H1 (cell line): ENCODE results near the gene GPR180. TPM values are rescaled to one million over a fixed set of nuclear protein-coding genes. Genes with fewer than 3 reads are reported as not detected.

Source experiments
- CTCF ChIA-PET: fragments of 300-600 bp; sonication (Branson Sonifier 250); formaldehyde crosslinking; loops from one replicate; lab custom pipeline; 2021; ENCODE audit not compliant: partially characterized antibody; lab: Charles Lee
- POLR2A ChIA-PET: fragments of 300-600 bp; sonication (Branson Sonifier 250); formaldehyde crosslinking; loops from one replicate; lab custom pipeline; 2021; ENCODE audit warnings: inconsistent platforms; ENCODE audit not compliant: partially characterized antibody; lab: Charles Lee
- DNase-seq, 2 experiments: peaks; one replicate each; pipeline versions ENCODE4 v3.0.0 to v3.0.0-alpha.2; 2010 to 2022; ENCODE audit warnings: low spot score in 2 of 2, low read depth in 1 of 2, mixed read lengths in 1 of 2
- FAIRE-seq: peaks from 2 replicates; lab custom pipeline; 2011; peaks lifted over from hg19 to GRCh38; lab: Jason Lieb, UNC
- H2AFZ ChIP-seq: 2 replicates; pipeline ENCODE4 v1.8.1; 2012; ENCODE audit warnings: low read length, inconsistent platforms
- H2AK5ac ChIP-seq: 2 replicates; pipeline ENCODE4 v1.6.1; 2013; ENCODE audit warnings: low read depth, low read length
- H2BK120ac ChIP-seq: replicated peaks from 2 replicates; pipeline ENCODE3; 2013; ENCODE audit warnings: low read depth, low read length, inconsistent platforms
- H2BK12ac ChIP-seq: 2 replicates; pipeline ENCODE4 v1.6.1; 2013; ENCODE audit warnings: low read depth, low read length
- H2BK15ac ChIP-seq: 2 replicates; pipeline ENCODE4 v1.6.1; 2013; ENCODE audit warnings: low read length
- H2BK20ac ChIP-seq: 2 replicates; pipeline ENCODE4 v1.6.1; 2013; ENCODE audit warnings: low read length
- H2BK5ac ChIP-seq: 2 replicates; pipeline ENCODE4 v1.6.1; 2013; ENCODE audit warnings: low read depth, low read length
- H3K14ac ChIP-seq: 2 replicates; pipeline ENCODE4 v1.6.1; 2013; ENCODE audit warnings: inconsistent platforms; ENCODE audit not compliant: insufficient read length
- H3K18ac ChIP-seq: 2 replicates; pipeline ENCODE4 v1.6.1; 2013; ENCODE audit warnings: low read length; ENCODE audit errors: extremely low read depth
- H3K23ac ChIP-seq: 2 replicates; pipeline ENCODE4 v1.6.1; 2013; ENCODE audit warnings: inconsistent platforms; ENCODE audit not compliant: insufficient read length
- H3K23me2 ChIP-seq: 2 replicates; pipeline ENCODE4 v1.6.1; 2013; ENCODE audit warnings: low read depth, low read length
- H3K27ac ChIP-seq: 2 replicates; pipeline ENCODE4 v1.6.1; 2011; ENCODE audit warnings: low read depth, low read length, inconsistent platforms
- H3K27me3 ChIP-seq, 4 experiments: replicated peaks in 1 of 4; 1 replicate in 1 of 4; 2 replicates in 3 of 4; pipeline versions ENCODE4 v1.6.1 to v1.8.1; 2011 to 2013; ENCODE audit warnings: low read length in 3 of 4, mild to moderate bottlenecking in 3 of 4, inconsistent platforms in 2 of 4, mixed read lengths in 2 of 4, moderate library complexity in 1 of 4; ENCODE audit not compliant: control insufficient read depth in 3 of 4, insufficient read depth in 3 of 4; ENCODE audit errors: extremely low read depth in 1 of 4
- H3K36me3 ChIP-seq, 4 experiments: 2 replicates each; pipeline versions ENCODE4 v1.6.1 to v1.8.1; 2011 to 2013; ENCODE audit warnings: mild to moderate bottlenecking in 4 of 4, low read length in 3 of 4, moderate library complexity in 2 of 4, control low read depth in 1 of 4, inconsistent platforms in 1 of 4; ENCODE audit not compliant: insufficient read depth in 4 of 4, control insufficient read depth in 2 of 4
- H3K4ac ChIP-seq: replicated peaks from 2 replicates; pipeline ENCODE3; 2013; ENCODE audit warnings: low read length, low read depth, mixed read lengths, inconsistent platforms; ENCODE audit not compliant: insufficient read length
- H3K4me1 ChIP-seq, 4 experiments: replicated peaks in 1 of 4; 1 replicate in 1 of 4; 2 replicates in 3 of 4; pipeline versions ENCODE4 v1.6.1 to v1.8.1; 2011 to 2013; ENCODE audit warnings: low read length in 3 of 4, inconsistent platforms in 2 of 4, mixed read lengths in 1 of 4; ENCODE audit not compliant: insufficient read depth in 4 of 4, control insufficient read depth in 3 of 4
- H3K4me2 ChIP-seq, 2 experiments: 2 replicates each; pipeline versions ENCODE4 v1.6.1 to v1.8.1; 2011 to 2013; ENCODE audit warnings: low read depth in 2 of 2, low read length in 2 of 2, control low read depth in 1 of 2, inconsistent platforms in 1 of 2, mild to moderate bottlenecking in 1 of 2; ENCODE audit not compliant: insufficient read depth in 1 of 2
- H3K4me3 ChIP-seq, 4 experiments: fragments of 200-600, 300-600 bp in 1 of 4; sonication (generic), shearing (Covaris generic), sonication (Bioruptor Twin) in 1 of 4; 2 replicates each; pipeline versions ENCODE4 v1.5.1 to v1.8.1; 2011 to 2016; ENCODE audit warnings: low read length in 4 of 4, low read depth in 3 of 4, control low read depth in 2 of 4, inconsistent platforms in 2 of 4, mild to moderate bottlenecking in 2 of 4, mixed read lengths in 1 of 4, moderate library complexity in 1 of 4; ENCODE audit not compliant: insufficient read depth in 2 of 4; ENCODE audit errors: extremely low read depth in 1 of 4
- H3K56ac ChIP-seq: replicated peaks from 2 replicates; pipeline ENCODE3; 2013; ENCODE audit warnings: low read depth, mild to moderate bottlenecking, mixed read lengths, low read length, inconsistent platforms; ENCODE audit not compliant: insufficient read length
- H3K79me1 ChIP-seq: 2 replicates; pipeline ENCODE4 v1.6.1; 2013; ENCODE audit warnings: low read depth, low read length, control low read depth
- H3K79me2 ChIP-seq, 2 experiments: 2 replicates each; pipeline versions ENCODE4 v1.6.1 to v1.8.1; 2012 to 2013; ENCODE audit warnings: low read length in 2 of 2, mild to moderate bottlenecking in 2 of 2, inconsistent platforms in 1 of 2; ENCODE audit not compliant: insufficient read depth in 2 of 2, control insufficient read depth in 1 of 2
- H3K9ac ChIP-seq, 4 experiments: replicated peaks in 1 of 4; 1 replicate in 1 of 4; 2 replicates in 3 of 4; pipeline versions ENCODE4 v1.6.1 to v1.8.1; 2011 to 2013; ENCODE audit warnings: low read depth in 3 of 4, low read length in 3 of 4, control low read depth in 2 of 4, mild to moderate bottlenecking in 2 of 4, moderate library complexity in 2 of 4, inconsistent platforms in 1 of 4; ENCODE audit errors: extremely low read depth in 1 of 4
- H3K9me3 ChIP-seq, 2 experiments: 2 replicates each; pipeline versions ENCODE4 v1.6.1 to v1.8.1; 2012 to 2013; ENCODE audit warnings: mild to moderate bottlenecking in 2 of 2, moderate library complexity in 2 of 2, control low read depth in 1 of 2, inconsistent platforms in 1 of 2, low read depth in 1 of 2, low read length in 1 of 2, mixed read lengths in 1 of 2; ENCODE audit not compliant: insufficient read depth in 2 of 2
- H4K20me1 ChIP-seq, 2 experiments: replicated peaks in 1 of 2; 2 replicates each; pipeline versions ENCODE3 to v1.8.1; 2011 to 2013; ENCODE audit warnings: inconsistent platforms in 2 of 2, low read length in 2 of 2, mild to moderate bottlenecking in 1 of 2; ENCODE audit not compliant: insufficient read depth in 2 of 2, control insufficient read depth in 1 of 2
- H4K5ac ChIP-seq: 2 replicates; pipeline ENCODE4 v1.6.1; 2013; ENCODE audit warnings: low read length, low read depth, mixed read lengths, inconsistent platforms; ENCODE audit not compliant: insufficient read length
- H4K8ac ChIP-seq: 2 replicates; pipeline ENCODE4 v1.8.0; 2013; ENCODE audit warnings: mild to moderate bottlenecking, moderate library complexity, low read length, inconsistent platforms; ENCODE audit not compliant: insufficient read depth; ENCODE audit errors: extremely low read depth
- H4K91ac ChIP-seq: replicated peaks from 2 replicates; pipeline ENCODE3; 2013; ENCODE audit warnings: low read length, mixed read lengths, inconsistent platforms; ENCODE audit not compliant: insufficient read length
- CBX5 ChIP-seq: fragments of 300-800, 300-1000 bp; sonication (generic); IDR thresholded peaks from 2 replicates; pipeline ENCODE4 v1.7.1; 2016; ENCODE audit warnings: antibody characterized with exemption, low read length, low read depth
- TBP ChIP-seq: IDR thresholded peaks from 2 replicates; pipeline ENCODE4 v1.6.1; 2011; ENCODE audit warnings: low read depth, low read length, improper control_type of control experiment
- WGBS, 2 experiments: shearing (Covaris generic) in 1 of 2; methylation state at CpG; one replicate each; pipeline versions ENCODE4 v1.1.6 to v1.1.7; 2013 to 2015; ENCODE audit warnings: low lambda C conversion rate in 2 of 2, mixed read lengths in 2 of 2, inconsistent platforms in 1 of 2, low coverage in 1 of 2, missing lambda C conversion rate in 1 of 2; ENCODE audit not compliant: insufficient replicate concordance in 2 of 2, insufficient coverage in 1 of 2, insufficient read length in 1 of 2; ENCODE audit errors: extremely low coverage in 1 of 2, missing lambda C conversion rate in 1 of 2; 5-methylcytosine and 5-hydroxymethylcytosine counted together
- polyA plus RNA-seq, 7 experiments: library from polyadenylated mRNA; depleted of rRNA in 3 of 7; stranded (reverse) in 5 of 7; unstranded in 2 of 7; fragments of >200 nt in 5 of 7; fragments of 200-250 nt in 2 of 7; gene quantifications; 1 replicate in 5 of 7; 2 replicates in 1 of 7; 4 replicates in 1 of 7; pipeline versions ENCODE4 v1.2.1 to v1.2.3, GENCODE V29; 2011 to 2013; ENCODE audit warnings: missing spikeins in 2 of 7, mixed read lengths in 2 of 7
- total RNA-seq: library from RNA; stranded (reverse); fragmentation: NEBNext Ultra II Directional; extraction: Animal tissue kit (Norgen Biotek cat#: 25700); gene quantifications from 2 replicates; pipeline ENCODE4 v1.2.1, GENCODE V29; 2021
- TF ChIP-seq, protein P1 (sequence below): IDR thresholded peaks from 2 replicates; pipeline ENCODE4 v1.6.1; 2011; ENCODE audit warnings: low read depth, mild to moderate bottlenecking, low read length; ENCODE audit not compliant: insufficient read depth

The GPR180 gene
- total and polyA plus RNA-seq, 2 of the 8 experiments (the other 6 are each of a cell fraction or from before 2014, with no cell fraction given) = 1.8 to 4.8 TPM

DNA sequence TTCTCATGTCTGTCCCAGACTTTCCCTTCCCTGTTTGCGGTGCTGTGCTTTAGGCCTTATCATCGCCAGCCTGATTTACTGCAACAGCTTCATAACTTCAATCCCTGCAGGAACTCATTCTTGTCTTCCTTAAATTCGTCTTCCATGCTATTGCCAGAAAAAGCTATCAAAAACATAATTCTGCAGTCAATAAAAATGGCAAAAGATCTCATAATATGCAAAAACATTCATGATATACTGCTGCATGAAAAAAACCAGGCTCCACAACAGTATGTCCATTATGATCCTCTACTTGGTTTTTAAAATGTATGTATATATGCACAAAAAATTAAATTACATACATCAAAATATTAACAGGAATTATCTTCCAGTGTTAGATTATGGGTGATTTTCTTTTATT lies 34.1 kb upstream of the GPR180 start:
- H3K23me2 ChIP-seq = no peaks in the 10 kb centered on the region; the same call in 1 of the 2 replicates
- POLR2A ChIA-PET = interaction anchor here (0.9 to 1.3 kb wide), 2 partner anchors 18 to 134 kb away, joined by 3 read pairs; no protein-coding TSS in a partner anchor
- no peak overlapping the region for H4K91ac ChIP-seq
- no peak overlapping the region for H3K4me3 ChIP-seq
- DNase-seq (no peak), FAIRE-seq (no peak)
- WGBS, 2 experiments = 84% methylated on average over 3 of the region's 3 CpGs; no CpG with 5 or more reads in 1 of the 2 experiments
- no peak overlapping the region for H3K4me2 ChIP-seq
- no peak overlapping the region for H2BK12ac ChIP-seq
- H2BK20ac ChIP-seq = no peak overlapping the region
- H3K18ac ChIP-seq = no peak overlapping the region
- H3K79me2 ChIP-seq = no peaks in the 10 kb centered on the region
- no peaks in the 10 kb centered on the region for H3K4me1 ChIP-seq
- H2AK5ac ChIP-seq = no peak overlapping the region
- H3K9me3 ChIP-seq = no peaks in the 10 kb centered on the region
- no peak overlapping the region for H3K14ac ChIP-seq
- CTCF ChIA-PET = interaction anchor here (0.9 to 1.4 kb wide), 2 partner anchors 13 to 53 kb away, joined by 3 to 4 read pairs; no protein-coding TSS in a partner anchor
- H3K27ac ChIP-seq = no peak overlapping the region
- no peaks in the 10 kb centered on the region for H3K27me3 ChIP-seq
- no peak overlapping the region for H4K5ac ChIP-seq
- H2BK5ac ChIP-seq = no peak overlapping the region
- H4K20me1 ChIP-seq = no peaks in the 10 kb centered on the region
- no peak overlapping the region for H3K9ac ChIP-seq
- H3K36me3 ChIP-seq = peaks cover 0 to 25% (median 7%) of the 10 kb centered on the region in 4 experiments; a peak in 7 of 8 replicates
- no peak overlapping the region for H3K56ac ChIP-seq
- no peak overlapping the region for H4K8ac ChIP-seq
- no peak overlapping the region for H3K23ac ChIP-seq
- no peak overlapping the region for H2BK120ac ChIP-seq
- H3K79me1 ChIP-seq = no peaks in the 10 kb centered on the region
- no peak overlapping the region for H2BK15ac ChIP-seq
- no peak overlapping the region for H3K4ac ChIP-seq
- TF ChIP-seq CBX5 (no peak), TBP (no peak)
- TF ChIP-seq, protein P1, sequence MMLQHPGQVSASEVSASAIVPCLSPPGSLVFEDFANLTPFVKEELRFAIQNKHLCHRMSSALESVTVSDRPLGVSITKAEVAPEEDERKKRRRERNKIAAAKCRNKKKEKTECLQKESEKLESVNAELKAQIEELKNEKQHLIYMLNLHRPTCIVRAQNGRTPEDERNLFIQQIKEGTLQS = no peak
- H2AFZ ChIP-seq = no peak overlapping the region
